Upper lobe of left lung (tissue), 6 donors: ENCODE results near the gene RAB36. TPM values are rescaled to one million over a fixed set of nuclear protein-coding genes. Genes with fewer than 3 reads are reported as not detected.

Experiments used
- ATAC-seq, 2 donors: fragments of 200-7000 bp; cut with Tn5 transposase; one replicate each; pipeline ENCODE4 v1.9.1; 2022; ENCODE audit warnings: mild to moderate bottlenecking in 2 of 2, moderate library complexity in 2 of 2; ENCODE audit not compliant: low FRiP score in 2 of 2
- DNase-seq, 2 donors: peaks; one replicate each; pipeline ENCODE4 v3.0.0-alpha.2; 2019 to 2020
- H3K27ac ChIP-seq, 4 donors: fragments of 200-600 bp; sonication (generic); one replicate each; pipeline ENCODE4 v1.5.1; 2016 to 2019
- H3K27me3 ChIP-seq, 4 donors: fragments of 200-600 bp; sonication (generic); one replicate each; pipeline ENCODE4 v1.5.1; 2017 to 2019
- H3K36me3 ChIP-seq, 4 donors: fragments of 200-600 bp; sonication (generic); one replicate each; pipeline ENCODE4 v1.5.1; 2016 to 2019
- H3K4me1 ChIP-seq, 4 donors: fragments of 200-600 bp; sonication (generic); one replicate each; pipeline ENCODE4 v1.5.1; 2018 to 2019
- H3K4me3 ChIP-seq, 4 donors: fragments of 200-600 bp; sonication (generic); one replicate each; pipeline ENCODE4 v1.5.1; 2017 to 2019; ENCODE audit warnings: mild to moderate bottlenecking in 2 of 4, moderate library complexity in 1 of 4
- H3K9me3 ChIP-seq, 4 donors: fragments of 200-600 bp; sonication (generic); one replicate each; pipeline ENCODE4 v1.5.1; 2018 to 2019
- CTCF ChIP-seq, 6 experiments: fragments of 450-650 bp in 4 of 6; fragments of 200-600 bp in 2 of 6; sonication (generic) in 2 of 6; IDR thresholded peaks; one replicate each; pipeline ENCODE4 v1.5.1; 2016 to 2019; ENCODE audit warnings: antibody characterized with exemption in 6 of 6
- EP300 ChIP-seq, 4 donors: sonication (generic); formaldehyde crosslinking; IDR thresholded peaks; one replicate each; pipeline ENCODE4 v1.5.1; 2017; ENCODE audit warnings: antibody characterized with exemption in 4 of 4, control low read depth in 2 of 4
- POLR2A ChIP-seq, 4 donors: fragments of 450-650 bp; IDR thresholded peaks; one replicate each; pipeline ENCODE4 v1.5.1; 2016 to 2017; ENCODE audit warnings: antibody characterized with exemption in 4 of 4, mild to moderate bottlenecking in 2 of 4
- POLR2AphosphoS5 ChIP-seq, 2 donors: sonication (generic); formaldehyde crosslinking; IDR thresholded peaks; one replicate each; pipeline ENCODE4 v1.5.1; 2017; ENCODE audit warnings: antibody characterized with exemption in 2 of 2
- WGBS, 2 donors: methylation state at CpG; one replicate each; pipeline ENCODE4 v1.1.5; 2017 to 2018; 5-methylcytosine and 5-hydroxymethylcytosine counted together
- total RNA-seq, 6 donors: library from RNA; depleted of rRNA in 4 of 6; stranded (reverse); fragments of >200 nt in 4 of 6; gene quantifications; one replicate each; pipeline versions ENCODE4 v1.1.0 to v1.2.1, GENCODE V29; 2016 to 2021
- donor health status: DM: no; HTN: no; CAD: no; lungs with moderate emphysema.
- donor health status: DM: no; HTN: yes; CAD: no; lungs with severe emphysema.

Gene RAB36
- total RNA-seq, 6 donors from 2014 or later, result 2.6 to 17.5 (median 8.4) TPM

- Histone ChIP-seq H3K27ac (no peak overlapping the region), H3K9me3 (no peaks in the 10 kb centered on the region), H3K4me3 (no peak overlapping the region), H3K27me3 (no peaks in the 10 kb centered on the region), H3K4me1 (peaks cover 0 to 16% (median 4%) of the 10 kb centered on the region in 4 donors), H3K36me3 (no peaks in the 10 kb centered on the region)
- WGBS, 2 donors, result 70 to 82% methylated on average over 5 to 6 of the region's 6 CpGs
- no peak for TF ChIP-seq POLR2AphosphoS5 (IDR thresholded peaks at IDR 0.05)
- TF ChIP-seq EP300 (IDR thresholded peaks at IDR 0.05), result no peak
- no peak for TF ChIP-seq POLR2A (IDR thresholded peaks at IDR 0.05)
- no peak for TF ChIP-seq CTCF (IDR thresholded peaks at IDR 0.05)
- DNase-seq, result no peak
- no peak for ATAC-seq
These were observed 21.0 kb downstream of the RAB36 start for GRCh38 chr22:23166042-23166831.

GRCh38 chr22:23166841-23167616, 21.8 kb downstream of the RAB36 start:
- TF ChIP-seq POLR2A (IDR thresholded peaks at IDR 0.05) (no peak), EP300 (IDR thresholded peaks at IDR 0.05) (no peak), POLR2AphosphoS5 (IDR thresholded peaks at IDR 0.05) (no peak), CTCF (IDR thresholded peaks at IDR 0.05) (no peak)

DNA sequence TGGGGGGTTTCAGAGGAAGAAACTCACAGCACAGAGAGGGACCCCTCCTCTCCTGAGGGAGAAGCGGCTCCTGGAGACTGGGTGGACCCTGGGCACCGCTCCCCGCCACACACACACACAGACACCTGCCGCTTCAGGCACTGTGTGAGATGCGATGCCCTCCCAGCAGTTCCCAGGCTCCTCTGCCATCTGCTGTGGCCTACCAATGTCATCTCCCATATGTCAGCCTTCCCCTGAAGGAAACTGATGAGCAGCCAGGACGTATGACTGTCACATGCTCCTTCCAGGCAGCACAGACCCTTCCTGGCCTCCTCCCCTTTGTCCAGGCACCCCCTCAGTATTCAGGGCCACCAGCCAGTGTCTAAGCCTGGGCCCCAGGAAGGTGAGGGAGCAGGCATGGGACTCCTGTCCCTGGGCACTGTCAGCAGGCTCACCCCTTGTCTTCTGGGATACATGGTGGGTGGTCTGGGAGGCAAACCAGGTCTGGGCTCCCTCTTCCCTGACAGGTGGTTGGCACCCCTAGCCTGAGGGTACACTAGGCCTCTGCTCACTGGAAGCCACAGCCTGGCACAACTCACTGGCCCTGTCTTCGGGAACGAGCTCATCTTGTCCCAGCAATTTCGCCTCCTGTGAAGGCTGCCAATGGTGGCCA, 23.2 kb downstream of the RAB36 start:
- TF ChIP-seq CTCF (IDR thresholded peaks at IDR 0.05) (no peak), POLR2A (IDR thresholded peaks at IDR 0.05) (no peak), EP300 (IDR thresholded peaks at IDR 0.05) (no peak), POLR2AphosphoS5 (IDR thresholded peaks at IDR 0.05) (no peak)
- H3K9me3 ChIP-seq, result no peaks in the 10 kb centered on the region
- H3K4me1 ChIP-seq, result peaks cover 0 to 9% (median 4%) of the 10 kb centered on the region in 4 donors
- H3K27ac ChIP-seq, result no peak overlapping the region
- H3K27me3 ChIP-seq, result no peaks in the 10 kb centered on the region
- no peaks in the 10 kb centered on the region for H3K36me3 ChIP-seq
- DNase-seq (no peak), ATAC-seq (no peak)
- WGBS, 2 donors, result 88 to 96% methylated on average over 7 to 8 of the region's 9 CpGs
- H3K4me3 ChIP-seq, result no peak overlapping the region

More at GRCh38 chr22:23166841-23167616, 21.8 kb downstream of the RAB36 start:
- Histone ChIP-seq H3K27ac (no peak overlapping the region), H3K9me3 (no peaks in the 10 kb centered on the region), H3K36me3 (no peaks in the 10 kb centered on the region), H3K4me1 (peaks cover 0 to 16% (median 4%) of the 10 kb centered on the region in 4 donors), H3K27me3 (no peaks in the 10 kb centered on the region), H3K4me3 (no peak overlapping the region)
- DNase-seq (no peak), ATAC-seq (no peak)
- 85 to 88% methylated on average over 8 to 9 of the region's 10 CpGs for WGBS, 2 donors

- Histone ChIP-seq H3K9me3 (no peaks in the 10 kb centered on the region), H3K36me3 (no peaks in the 10 kb centered on the region), H3K27ac (no peak overlapping the region), H3K4me1 (peaks cover under 1 to 7% (median 4%) of the 10 kb centered on the region in 4 donors), H3K4me3 (no peak overlapping the region), H3K27me3 (no peaks in the 10 kb centered on the region)
- ATAC-seq (no peak), DNase-seq (no peak)
- WGBS, 2 donors, result 70 to 100% methylated on average over 2 to 4 of the region's 4 CpGs
- TF ChIP-seq POLR2A (IDR thresholded peaks at IDR 0.05) (no peak), EP300 (IDR thresholded peaks at IDR 0.05) (no peak)
These were observed 23.7 kb downstream of the RAB36 start for GRCh38 chr22:23169043-23169406.
